ENCODE results near the gene SPAG6. TPM values are rescaled to one million over a fixed set of nuclear protein-coding genes. Genes with fewer than 3 reads are reported as not detected.

SPAG6 gene
- total and polyA plus RNA-seq, 2 of the 8 experiments (the other 6 are each of a cell fraction or from before 2014, with no cell fraction given), result 0.14 TPM; not detected in 1

DNA sequence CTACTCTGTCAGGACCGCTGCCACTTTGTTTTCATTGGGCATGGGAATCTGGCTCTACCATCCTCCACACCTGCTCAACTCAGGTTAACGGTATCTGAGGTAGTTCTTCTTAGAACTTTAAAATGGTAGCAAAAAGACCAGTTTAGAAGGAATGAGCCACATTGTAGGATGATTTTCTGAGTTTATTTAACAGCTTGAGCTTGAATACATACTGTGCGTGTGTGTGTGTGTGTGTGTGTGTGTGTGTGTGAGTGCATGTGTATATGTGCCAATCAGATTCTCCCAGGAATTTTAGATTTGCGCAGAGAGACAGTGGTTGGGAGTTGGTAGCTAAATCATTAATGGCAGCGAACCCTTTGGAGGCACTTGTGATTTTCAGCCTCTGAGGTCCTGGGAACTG is 81.4 kb downstream of the SPAG6 start:
- Histone ChIP-seq H3K23me2 (ENCODE audit: low read depth, low read length) (no peaks in the 10 kb centered on the region), H3K14ac (ENCODE audit: insufficient read length) (no peak overlapping the region), H4K91ac (replicated peaks; ENCODE audit: insufficient read length, low read length) (no peak overlapping the region), H3K79me2 (ENCODE audit: control insufficient read depth in 1 of 2, insufficient read depth in 2 of 2, low read length in 2 of 2) (no peaks in the 10 kb centered on the region), H3K9ac (replicated peaks in 1 of 4; ENCODE audit: extremely low read depth in 1 of 4, low read depth in 3 of 4, low read length in 3 of 4) (no peak overlapping the region), H3K4ac (replicated peaks; ENCODE audit: insufficient read length, low read depth, low read length) (no peak overlapping the region), H4K5ac (ENCODE audit: insufficient read length, low read depth, low read length) (no peak overlapping the region), H2AK5ac (ENCODE audit: low read depth, low read length) (no peak overlapping the region), H4K8ac (ENCODE audit: extremely low read depth, insufficient read depth, low read length) (no peak overlapping the region), H2AFZ (ENCODE audit: low read length) (peak overlapping the region; percentile 70; the same call in 1 of the 2 replicates), H3K4me3 (ENCODE audit: extremely low read depth in 1 of 4, insufficient read depth in 2 of 4, low read depth in 3 of 4, low read length in 4 of 4) (no peak overlapping the region), H3K27me3 (replicated peaks in 1 of 4; ENCODE audit: control insufficient read depth in 3 of 4, extremely low read depth in 1 of 4, insufficient read depth in 3 of 4, low read length in 3 of 4) (peaks cover 0 to 3% (median under 1%) of the 10 kb centered on the region in 4 experiments; a peak in 1 of 7 replicates), H4K20me1 (replicated peaks in 1 of 2; ENCODE audit: control insufficient read depth in 1 of 2, insufficient read depth in 2 of 2, low read length in 2 of 2) (no peaks in the 10 kb centered on the region), H3K56ac (replicated peaks; ENCODE audit: insufficient read length, low read depth, low read length) (no peak overlapping the region), H2BK12ac (ENCODE audit: low read depth, low read length) (no peak overlapping the region), H2BK120ac (replicated peaks; ENCODE audit: low read depth, low read length) (no peak overlapping the region), H2BK15ac (ENCODE audit: low read length) (no peak overlapping the region), H3K23ac (ENCODE audit: insufficient read length) (no peak overlapping the region), H2BK20ac (ENCODE audit: low read length) (no peak overlapping the region), H3K4me2 (ENCODE audit: insufficient read depth in 1 of 2, low read depth in 2 of 2, low read length in 2 of 2) (no peak overlapping the region), H2BK5ac (ENCODE audit: low read depth, low read length) (no peak overlapping the region), H3K79me1 (ENCODE audit: low read depth, low read length) (no peaks in the 10 kb centered on the region), H3K4me1 (replicated peaks in 1 of 4; ENCODE audit: control insufficient read depth in 3 of 4, insufficient read depth in 4 of 4, low read length in 3 of 4) (peaks cover 4 to 10% (median 8%) of the 10 kb centered on the region in 4 experiments; a peak in 4 of 7 replicates), H3K36me3 (ENCODE audit: control insufficient read depth in 2 of 4, insufficient read depth in 4 of 4, low read length in 3 of 4) (no peaks in the 10 kb centered on the region), H3K27ac (ENCODE audit: low read depth, low read length) (no peak overlapping the region), H3K18ac (ENCODE audit: extremely low read depth, low read length) (no peak overlapping the region), H3K9me3 (ENCODE audit: insufficient read depth in 2 of 2, low read depth in 1 of 2, low read length in 1 of 2) (no peaks in the 10 kb centered on the region)
- WGBS, 2 experiments (ENCODE audit: extremely low coverage in 1 of 2, insufficient coverage in 1 of 2, insufficient read length in 1 of 2, insufficient replicate concordance in 2 of 2, low coverage in 1 of 2, low lambda C conversion rate in 2 of 2, missing lambda C conversion rate in 1 of 2), result 88% methylated on average over 5 of the region's 5 CpGs; no CpG with 5 or more reads in 1 of the 2 experiments
- DNase-seq (ENCODE audit: low read depth in 1 of 2, low spot score in 2 of 2), result no peak
- ChIA-PET CTCF (ENCODE audit: partially characterized antibody) (interaction anchor here (0.6 to 1.2 kb wide), 5 partner anchors 9 to 323 kb away, joined by 3 to 4 read pairs (median 4); no protein-coding TSS in a partner anchor), POLR2A (ENCODE audit: partially characterized antibody) (interaction anchor here (1.0 kb wide), 1 partner anchor 10 kb away, joined by 4 read pairs; no protein-coding TSS in a partner anchor)
- no peak for FAIRE-seq
- TF ChIP-seq POLR2AphosphoS5 (IDR thresholded peaks at IDR 0.05; ENCODE audit: low read depth, low read length) (no peak), TBP (IDR thresholded peaks at IDR 0.05; ENCODE audit: low read depth, low read length) (no peak), SRF (IDR thresholded peaks at IDR 0.05; ENCODE audit: low read depth, low read length) (no peak), GTF2F1 (IDR thresholded peaks at IDR 0.05; ENCODE audit: borderline replicate concordance, low read depth, low read length) (no peak), TEAD4 (IDR thresholded peaks at IDR 0.05; ENCODE audit: low read depth, low read length) (no peak), ATF2 (IDR thresholded peaks at IDR 0.05; ENCODE audit: low read length) (no peak), SP4 (IDR thresholded peaks at IDR 0.05; ENCODE audit: low read length) (no peak), ZNF274 (IDR thresholded peaks at IDR 0.05; ENCODE audit: borderline replicate concordance, extremely low read depth, low read length) (no peak), EGR1 (IDR thresholded peaks at IDR 0.05; ENCODE audit: borderline replicate concordance, low read depth, low read length) (no peak)

All from H1 (cell line).